Astrocyte (in vitro differentiated cells and primary cell): ENCODE measurements around the gene CCDC195. TPM values are rescaled to one million over a fixed set of nuclear protein-coding genes. Genes with fewer than 3 reads are reported as not detected.

Source experiments
- DNase-seq: peaks from one replicate; pipeline ENCODE4 v3.0.0-alpha.2; 2010; ENCODE audit warnings: low read depth
- FAIRE-seq: peaks from 2 replicates; lab custom pipeline; 2011; peaks lifted over from hg19 to GRCh38; lab: Jason Lieb, UNC
- H2AFZ ChIP-seq: 2 replicates; pipeline ENCODE4 v1.6.0; 2012; ENCODE audit warnings: low read depth, low read length, inconsistent platforms
- H3K27ac ChIP-seq: 2 replicates; pipeline ENCODE4 v1.5.1; 2011; ENCODE audit warnings: low read depth, low read length, inconsistent platforms
- H3K27me3 ChIP-seq: 2 replicates; pipeline ENCODE4 v1.6.0; 2011; ENCODE audit warnings: low read length, inconsistent platforms; ENCODE audit not compliant: insufficient read depth
- H3K36me3 ChIP-seq: 2 replicates; pipeline ENCODE4 v1.5.1; 2011; ENCODE audit warnings: low read length, inconsistent platforms; ENCODE audit not compliant: insufficient read depth
- H3K4me1 ChIP-seq: 2 replicates; pipeline ENCODE4 v1.5.1; 2011; ENCODE audit warnings: low read length, inconsistent platforms; ENCODE audit not compliant: insufficient read depth
- H3K4me2 ChIP-seq: 2 replicates; pipeline ENCODE4 v1.6.0; 2012; ENCODE audit warnings: low read length, inconsistent platforms
- H3K4me3 ChIP-seq: 2 replicates; pipeline ENCODE4 v1.5.1; 2011; ENCODE audit warnings: low read depth, mild to moderate bottlenecking, low read length, inconsistent platforms; ENCODE audit not compliant: insufficient read depth
- H3K79me2 ChIP-seq: 2 replicates; pipeline ENCODE4 v1.6.0; 2012; ENCODE audit warnings: mild to moderate bottlenecking, low read length, inconsistent platforms; ENCODE audit not compliant: insufficient read depth
- H3K9ac ChIP-seq: 2 replicates; pipeline ENCODE4 v1.6.0; 2012; ENCODE audit warnings: mild to moderate bottlenecking, low read length, inconsistent platforms
- H3K9me3 ChIP-seq: 2 replicates; pipeline ENCODE4 v1.5.1; 2012; ENCODE audit warnings: low read depth, mild to moderate bottlenecking, low read length, inconsistent platforms; ENCODE audit not compliant: insufficient read depth
- H4K20me1 ChIP-seq: 2 replicates; pipeline ENCODE4 v1.6.0; 2012; ENCODE audit warnings: low read length, inconsistent platforms; ENCODE audit not compliant: insufficient read depth
- H3K27ac Mint-ChIP-seq: one replicate; pipeline ENCODE4 v1.8.0; 2021; ENCODE audit warnings: mild to moderate bottlenecking, mixed read lengths; ENCODE audit not compliant: unreplicated experiment
- H3K27me3 Mint-ChIP-seq: one replicate; pipeline ENCODE4 v1.8.0; 2021; ENCODE audit warnings: low read depth, mixed read lengths; ENCODE audit not compliant: unreplicated experiment
- H3K36me3 Mint-ChIP-seq: one replicate; pipeline ENCODE4 v1.8.0; 2021; ENCODE audit warnings: low read depth, mixed read lengths; ENCODE audit not compliant: unreplicated experiment
- H3K4me1 Mint-ChIP-seq: one replicate; pipeline ENCODE4 v1.8.0; 2021; ENCODE audit warnings: low read depth, mixed read lengths; ENCODE audit not compliant: unreplicated experiment
- H3K4me3 Mint-ChIP-seq: one replicate; pipeline ENCODE4 v1.8.0; 2021; ENCODE audit warnings: mild to moderate bottlenecking, moderate library complexity, mixed read lengths; ENCODE audit not compliant: unreplicated experiment
- H3K9me3 Mint-ChIP-seq: one replicate; pipeline ENCODE4 v1.8.0; 2021; ENCODE audit warnings: mild to moderate bottlenecking, mixed read lengths; ENCODE audit not compliant: unreplicated experiment
- EZH2 ChIP-seq: IDR thresholded peaks from 2 replicates; pipeline ENCODE4 v1.6.1; 2012; ENCODE audit warnings: mild to moderate bottlenecking, low read length, inconsistent platforms; ENCODE audit not compliant: insufficient read depth
- total RNA-seq: library from RNA; stranded (reverse); gene quantifications from 2 replicates; pipeline ENCODE4 v1.2.1, GENCODE V29; 2021
- TF ChIP-seq, protein P1 (sequence below): IDR thresholded peaks from 2 replicates; pipeline ENCODE4 v1.5.1; 2011; ENCODE audit warnings: low read depth, mild to moderate bottlenecking, inconsistent platforms, low read length, moderate library complexity; ENCODE audit not compliant: insufficient read depth

CCDC195 gene
- total RNA-seq, 1 donor from 2014 or later: not detected

DNA sequence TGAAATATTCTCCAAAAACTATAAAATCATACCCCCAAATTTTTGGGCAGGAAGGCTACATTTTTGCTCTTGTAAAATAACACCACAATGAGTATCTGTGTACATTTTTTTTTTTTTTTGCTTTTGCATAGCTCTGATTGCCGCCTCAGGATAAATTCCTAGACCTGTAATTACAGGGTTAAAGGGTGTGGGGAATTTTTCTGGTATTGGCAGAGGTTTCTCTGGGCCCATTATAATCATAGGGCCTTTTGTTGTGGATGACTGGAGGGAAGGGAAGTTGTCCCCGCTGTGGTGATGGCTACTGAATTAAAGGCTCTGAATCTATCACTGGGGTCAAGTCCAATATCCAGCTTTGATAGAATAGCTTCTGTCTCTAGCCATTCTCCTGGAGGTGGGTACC is 26.6 kb downstream of the CCDC195 start:
- Histone ChIP-seq H3K4me3 (no peak overlapping the region), H3K4me1 (no peaks in the 10 kb centered on the region), H3K79me2 (no peaks in the 10 kb centered on the region), H3K36me3 (no peaks in the 10 kb centered on the region), H3K4me2 (no peak overlapping the region), H3K9me3 (no peaks in the 10 kb centered on the region), H3K27ac (no peak overlapping the region), H3K9ac (no peak overlapping the region), H4K20me1 (no peaks in the 10 kb centered on the region), H3K27me3 (no peaks in the 10 kb centered on the region), H2AFZ (no peak overlapping the region)
- no peak for TF ChIP-seq EZH2
- TF ChIP-seq, protein P1, sequence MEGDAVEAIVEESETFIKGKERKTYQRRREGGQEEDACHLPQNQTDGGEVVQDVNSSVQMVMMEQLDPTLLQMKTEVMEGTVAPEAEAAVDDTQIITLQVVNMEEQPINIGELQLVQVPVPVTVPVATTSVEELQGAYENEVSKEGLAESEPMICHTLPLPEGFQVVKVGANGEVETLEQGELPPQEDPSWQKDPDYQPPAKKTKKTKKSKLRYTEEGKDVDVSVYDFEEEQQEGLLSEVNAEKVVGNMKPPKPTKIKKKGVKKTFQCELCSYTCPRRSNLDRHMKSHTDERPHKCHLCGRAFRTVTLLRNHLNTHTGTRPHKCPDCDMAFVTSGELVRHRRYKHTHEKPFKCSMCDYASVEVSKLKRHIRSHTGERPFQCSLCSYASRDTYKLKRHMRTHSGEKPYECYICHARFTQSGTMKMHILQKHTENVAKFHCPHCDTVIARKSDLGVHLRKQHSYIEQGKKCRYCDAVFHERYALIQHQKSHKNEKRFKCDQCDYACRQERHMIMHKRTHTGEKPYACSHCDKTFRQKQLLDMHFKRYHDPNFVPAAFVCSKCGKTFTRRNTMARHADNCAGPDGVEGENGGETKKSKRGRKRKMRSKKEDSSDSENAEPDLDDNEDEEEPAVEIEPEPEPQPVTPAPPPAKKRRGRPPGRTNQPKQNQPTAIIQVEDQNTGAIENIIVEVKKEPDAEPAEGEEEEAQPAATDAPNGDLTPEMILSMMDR: no peak
- Mint-ChIP-seq H3K27ac (no peak overlapping the region), H3K4me3 (no peak overlapping the region), H3K4me1 (no peaks in the 10 kb centered on the region), H3K27me3 (no peaks in the 10 kb centered on the region), H3K9me3 (no peaks in the 10 kb centered on the region), H3K36me3 (no peaks in the 10 kb centered on the region)
- DNase-seq (no peak), FAIRE-seq (no peak)

DNA sequence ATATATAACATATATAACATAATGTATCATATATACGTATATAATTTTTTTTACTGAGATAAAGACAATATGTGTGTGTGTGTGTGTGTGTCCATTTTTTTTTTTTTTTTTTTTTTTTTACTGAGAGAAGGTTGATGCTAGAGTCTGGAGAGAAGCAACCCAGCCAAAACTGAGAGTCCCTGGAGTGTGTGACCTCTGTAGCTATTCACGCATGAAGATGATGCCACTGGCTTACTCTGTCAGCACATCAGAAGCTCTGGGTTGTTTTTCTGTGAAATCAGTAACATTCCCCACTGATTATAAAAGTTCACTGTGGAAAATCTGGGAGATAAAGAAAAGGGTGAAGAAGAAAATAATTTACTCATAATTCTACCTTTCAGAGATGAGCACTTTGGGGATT is 27.2 kb downstream of the CCDC195 start:
- Histone ChIP-seq H3K36me3 (no peaks in the 10 kb centered on the region), H3K9ac (no peak overlapping the region), H4K20me1 (no peaks in the 10 kb centered on the region), H3K4me2 (no peak overlapping the region), H3K79me2 (no peaks in the 10 kb centered on the region), H3K4me3 (no peak overlapping the region), H2AFZ (no peak overlapping the region), H3K27ac (no peak overlapping the region), H3K9me3 (no peaks in the 10 kb centered on the region), H3K27me3 (no peaks in the 10 kb centered on the region), H3K4me1 (no peaks in the 10 kb centered on the region)
- FAIRE-seq: no peak
- Mint-ChIP-seq H3K4me3 (no peak overlapping the region), H3K9me3 (no peaks in the 10 kb centered on the region), H3K4me1 (no peaks in the 10 kb centered on the region), H3K36me3 (no peaks in the 10 kb centered on the region), H3K27ac (no peak overlapping the region), H3K27me3 (no peaks in the 10 kb centered on the region)
- DNase-seq: no peak
- no peak for TF ChIP-seq EZH2
- TF ChIP-seq, protein P1: no peak

DNA sequence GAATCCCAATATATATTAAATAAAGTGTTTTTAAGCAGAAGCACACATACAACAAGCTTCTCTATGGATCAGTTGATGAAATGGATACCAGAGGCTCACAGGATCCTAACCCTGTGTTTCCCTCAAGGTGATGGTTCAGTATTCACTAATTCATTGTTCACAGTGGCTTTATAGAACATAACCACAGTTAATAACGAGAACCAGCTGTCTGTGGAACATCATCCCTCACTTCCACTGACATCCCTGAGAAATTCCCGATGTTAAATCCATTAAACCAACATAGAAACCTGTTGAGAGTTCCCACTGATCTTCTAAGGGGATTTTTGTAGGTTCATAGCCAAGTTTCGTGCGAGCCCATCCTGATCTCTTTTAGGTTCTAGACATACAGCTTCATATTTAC is 29.0 kb downstream of the CCDC195 start:
- no peak for FAIRE-seq
- no peaks in the 10 kb centered on the region for H3K4me1 ChIP-seq
- no peak for DNase-seq

More for the DNA sequence above, 29.0 kb downstream of the CCDC195 start:
- no peak overlapping the region for H3K27ac Mint-ChIP-seq
- H3K4me1 Mint-ChIP-seq: no peaks in the 10 kb centered on the region
- Histone ChIP-seq H3K4me2 (no peak overlapping the region), H3K27ac (no peak overlapping the region), H2AFZ (no peak overlapping the region), H4K20me1 (no peaks in the 10 kb centered on the region), H3K79me2 (no peaks in the 10 kb centered on the region), H3K36me3 (no peaks in the 10 kb centered on the region), H3K4me3 (no peak overlapping the region), H3K27me3 (no peaks in the 10 kb centered on the region), H3K9me3 (no peaks in the 10 kb centered on the region), H3K9ac (no peak overlapping the region)
- H3K36me3 Mint-ChIP-seq: no peaks in the 10 kb centered on the region
- no peak for TF ChIP-seq EZH2
- no peaks in the 10 kb centered on the region for H3K9me3 Mint-ChIP-seq
- H3K4me3 Mint-ChIP-seq: no peak overlapping the region
- H3K27me3 Mint-ChIP-seq: no peaks in the 10 kb centered on the region
